OCI-LY3 (cell line): ENCODE measurements around the gene FKBP5.
"Not testable (repeated sequence)": the region's sequence is repeated elsewhere in the genome, so short reads cannot be mapped to it uniquely, and the experiment has no call there.

Experiments
- H2AFZ ChIP-seq: fragments of 200-600, 300-600 bp; shearing (Covaris generic); 2 replicates; pipeline ENCODE4 v1.6.0; 2014; ENCODE audit warnings: antibody characterized with exemption, low read depth, low read length
- H3K27ac ChIP-seq: fragments of 200-600, 300-600 bp; sonication (generic); 2 replicates; pipeline ENCODE4 v1.5.1; 2014; ENCODE audit warnings: mild to moderate bottlenecking, low read length, moderate library complexity, mixed read lengths
- H3K27me3 ChIP-seq: fragments of 200-600, 300-600 bp; sonication (generic); 2 replicates; pipeline ENCODE4 v1.6.1; 2014; ENCODE audit warnings: low read depth, low read length, mixed read lengths
- H3K36me3 ChIP-seq: fragments of 200-600, 300-600 bp; sonication (generic); replicated peaks from 2 replicates; pipeline ENCODE3; 2014; ENCODE audit warnings: low read depth, low read length, mixed read lengths
- H3K4me1 ChIP-seq: fragments of 300-600, 200-600 bp; sonication (generic); 2 replicates; pipeline ENCODE4 v1.6.1; 2014; ENCODE audit warnings: low read length, mixed read lengths
- H3K4me2 ChIP-seq: fragments of 200-600, 300-600 bp; sonication (generic); 2 replicates; pipeline ENCODE4 v1.6.1; 2014; ENCODE audit warnings: low read length, mixed read lengths
- H3K4me3 ChIP-seq: fragments of 300-600, 200-600 bp; sonication (generic); 2 replicates; pipeline ENCODE4 v1.5.1; 2014; ENCODE audit warnings: antibody characterized with exemption, mild to moderate bottlenecking, low read length, moderate library complexity
- H3K79me2 ChIP-seq: fragments of 300-600, 200-600 bp; shearing (Covaris generic); 2 replicates; pipeline ENCODE4 v1.6.1; 2014; ENCODE audit warnings: mild to moderate bottlenecking, low read length, mixed read lengths
- H3K9ac ChIP-seq: fragments of 300-600, 200-600 bp; shearing (Covaris generic); 2 replicates; pipeline ENCODE4 v1.6.0; 2014; ENCODE audit warnings: mild to moderate bottlenecking, low read length, moderate library complexity
- H3K9me3 ChIP-seq: fragments of 200-600, 300-600 bp; shearing (Covaris generic); 2 replicates; pipeline ENCODE4 v1.6.1; 2014; ENCODE audit warnings: low read length, mixed read lengths; ENCODE audit not compliant: insufficient read depth
- H4K20me1 ChIP-seq: fragments of 200-600, 300-600 bp; sonication (generic); 2 replicates; pipeline ENCODE4 v1.6.1; 2016; ENCODE audit warnings: low read length, mixed read lengths; ENCODE audit not compliant: insufficient read depth
- EZH2phosphoT487 ChIP-seq: fragments of 200-600 bp; shearing (Covaris generic); IDR thresholded peaks from 2 replicates; pipeline ENCODE4 v1.6.1; 2018; ENCODE audit warnings: antibody characterized with exemption, mixed run types, low read depth
- TF ChIP-seq, protein P1 (sequence below): fragments of 200-600, 300-600 bp; sonication (generic); IDR thresholded peaks from 2 replicates; pipeline ENCODE4 v1.5.1; 2014; ENCODE audit warnings: antibody characterized with exemption, low read length, low read depth

Gene FKBP5

DNA sequence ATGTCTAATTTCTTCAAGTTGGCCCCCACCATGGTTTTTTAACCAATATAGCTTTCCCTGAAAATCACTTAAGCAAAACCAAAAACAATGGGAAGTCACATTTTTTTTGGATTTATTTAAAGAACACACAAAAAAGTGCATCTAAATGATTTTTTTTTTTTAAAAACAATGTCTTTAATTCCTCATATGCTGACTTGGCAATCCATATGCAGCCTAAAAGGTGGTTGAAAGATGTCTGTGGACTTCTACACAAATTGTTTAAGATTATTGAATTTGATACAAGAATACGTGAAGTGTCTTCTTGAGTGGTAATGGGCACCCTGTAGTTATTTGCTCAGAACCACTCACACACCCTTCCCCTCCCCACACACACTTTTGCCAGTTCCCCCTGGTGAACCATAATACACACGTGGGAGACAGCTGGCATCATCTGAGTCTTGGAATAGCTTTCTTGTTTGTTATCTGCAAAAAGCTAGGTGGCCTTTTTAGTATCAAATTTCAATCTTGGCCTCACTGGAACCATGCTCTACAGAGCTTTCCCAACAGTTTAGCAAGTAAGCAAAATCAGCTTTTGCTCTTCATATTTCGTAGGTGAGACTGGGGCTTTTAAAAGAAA lies 115.1 kb downstream of the FKBP5 start:
- H3K4me1 ChIP-seq: no peaks in the 10 kb centered on the region
- H3K36me3 ChIP-seq: peaks cover 50% of the 10 kb centered on the region
- H4K20me1 ChIP-seq: no peaks in the 10 kb centered on the region
- no peaks in the 10 kb centered on the region for H3K27me3 ChIP-seq
- H3K4me3 ChIP-seq: no peak overlapping the region
- no peaks in the 10 kb centered on the region for H3K79me2 ChIP-seq
- H3K9ac ChIP-seq: no peak overlapping the region
- no peaks in the 10 kb centered on the region for H3K9me3 ChIP-seq
- no peak overlapping the region for H2AFZ ChIP-seq
- H3K27ac ChIP-seq: no peak overlapping the region
- H3K4me2 ChIP-seq: no peak overlapping the region
- TF ChIP-seq, protein P1, sequence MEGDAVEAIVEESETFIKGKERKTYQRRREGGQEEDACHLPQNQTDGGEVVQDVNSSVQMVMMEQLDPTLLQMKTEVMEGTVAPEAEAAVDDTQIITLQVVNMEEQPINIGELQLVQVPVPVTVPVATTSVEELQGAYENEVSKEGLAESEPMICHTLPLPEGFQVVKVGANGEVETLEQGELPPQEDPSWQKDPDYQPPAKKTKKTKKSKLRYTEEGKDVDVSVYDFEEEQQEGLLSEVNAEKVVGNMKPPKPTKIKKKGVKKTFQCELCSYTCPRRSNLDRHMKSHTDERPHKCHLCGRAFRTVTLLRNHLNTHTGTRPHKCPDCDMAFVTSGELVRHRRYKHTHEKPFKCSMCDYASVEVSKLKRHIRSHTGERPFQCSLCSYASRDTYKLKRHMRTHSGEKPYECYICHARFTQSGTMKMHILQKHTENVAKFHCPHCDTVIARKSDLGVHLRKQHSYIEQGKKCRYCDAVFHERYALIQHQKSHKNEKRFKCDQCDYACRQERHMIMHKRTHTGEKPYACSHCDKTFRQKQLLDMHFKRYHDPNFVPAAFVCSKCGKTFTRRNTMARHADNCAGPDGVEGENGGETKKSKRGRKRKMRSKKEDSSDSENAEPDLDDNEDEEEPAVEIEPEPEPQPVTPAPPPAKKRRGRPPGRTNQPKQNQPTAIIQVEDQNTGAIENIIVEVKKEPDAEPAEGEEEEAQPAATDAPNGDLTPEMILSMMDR: no peak
- no peak for TF ChIP-seq EZH2phosphoT487

GRCh38 chr6:35570885-35571330 lies 117.8 kb downstream of the FKBP5 start:
- H3K27ac ChIP-seq, H3K4me2 ChIP-seq, H3K9me3 ChIP-seq, H3K79me2 ChIP-seq, H3K4me3 ChIP-seq, H3K27me3 ChIP-seq, H4K20me1 ChIP-seq, H3K4me1 ChIP-seq, H3K9ac ChIP-seq, H2AFZ ChIP-seq: not testable (repeated sequence)
- peaks cover 43% of the 10 kb centered on the region for H3K36me3 ChIP-seq

DNA sequence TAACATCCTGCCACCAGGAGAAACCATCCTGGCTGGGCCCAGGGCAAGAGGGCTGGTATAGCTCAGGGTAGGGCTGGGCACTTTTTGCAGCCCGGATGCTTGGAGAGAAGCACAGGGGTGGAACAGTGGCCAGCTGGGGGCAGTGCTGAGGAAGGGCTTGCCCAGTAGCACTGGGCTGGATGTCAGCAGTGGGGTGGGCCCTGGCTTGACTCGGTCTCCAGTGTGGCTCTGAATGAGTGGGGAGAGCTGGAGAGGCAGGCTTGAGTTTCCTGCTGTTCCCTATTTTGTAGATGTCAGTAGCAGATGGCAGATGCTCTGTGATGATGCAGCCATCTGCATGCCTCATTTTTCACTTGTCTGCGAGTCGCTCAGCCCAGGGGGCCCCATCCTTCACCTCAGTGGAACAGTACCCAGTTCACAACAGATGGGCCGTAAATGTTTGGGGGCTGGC lies 119.7 kb downstream of the FKBP5 start:
- H3K9me3 ChIP-seq: no peaks in the 10 kb centered on the region
- H3K4me2 ChIP-seq: no peak overlapping the region
- no peaks in the 10 kb centered on the region for H3K4me1 ChIP-seq
- no peak overlapping the region for H3K9ac ChIP-seq
- H3K27me3 ChIP-seq: peaks cover 8% of the 10 kb centered on the region; the same call in 1 of the 2 replicates
- H3K27ac ChIP-seq: no peak overlapping the region
- H2AFZ ChIP-seq: no peak overlapping the region
- no peaks in the 10 kb centered on the region for H3K79me2 ChIP-seq
- peaks cover 25% of the 10 kb centered on the region for H3K36me3 ChIP-seq
- TF ChIP-seq, protein P1: peak; percentile 38
- TF ChIP-seq EZH2phosphoT487: no peak
- H3K4me3 ChIP-seq: no peak overlapping the region
- H4K20me1 ChIP-seq: no peaks in the 10 kb centered on the region

DNA sequence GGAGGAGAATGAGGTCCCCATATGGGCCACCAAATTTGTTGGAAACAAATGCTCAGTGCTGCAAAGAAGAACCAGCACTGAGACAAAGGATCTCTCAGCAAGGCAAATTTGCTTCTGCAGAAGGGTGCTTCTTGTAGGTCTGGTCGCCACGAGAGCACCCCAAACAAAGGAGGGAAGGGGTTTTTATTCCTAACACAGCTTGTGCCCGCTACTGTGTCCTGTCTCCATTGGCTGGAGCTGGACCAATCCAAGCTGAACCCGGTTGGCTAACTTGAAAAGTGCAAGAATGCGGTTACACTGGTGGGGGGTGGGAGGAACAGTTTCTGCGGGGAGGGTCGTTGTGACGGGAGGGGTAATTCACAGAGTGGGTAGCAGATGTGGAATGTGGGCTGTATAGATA lies 121.9 kb downstream of the FKBP5 start:
- Histone ChIP-seq H3K79me2 (no peaks in the 10 kb centered on the region), H3K4me1 (peaks cover 13% of the 10 kb centered on the region), H3K9me3 (no peaks in the 10 kb centered on the region), H3K27me3 (peaks cover 12% of the 10 kb centered on the region; the same call in 1 of the 2 replicates), H3K36me3 (peaks cover 11% of the 10 kb centered on the region), H2AFZ (no peak overlapping the region), H3K9ac (no peak overlapping the region), H3K4me3 (no peak overlapping the region), H4K20me1 (no peaks in the 10 kb centered on the region), H3K4me2 (no peak overlapping the region), H3K27ac (no peak overlapping the region)
- TF ChIP-seq, protein P1: no peak
- no peak for TF ChIP-seq EZH2phosphoT487
